CD4-positive, alpha-beta T cell treated with Interleukin-17A for 4 hours (primary cell): ENCODE measurements around the gene RPL18.
"Not testable (repeated sequence)": the region's sequence is repeated elsewhere in the genome, so short reads cannot be mapped to it uniquely, and the experiment has no call there.

Experiments
- DNase-seq: peaks from one replicate; pipeline ENCODE4 v3.0.0-alpha.2; 2020; ENCODE audit warnings: mixed read lengths

RPL18 gene

GRCh38 chr19:48577908-48578307 is 41.1 kb downstream of the RPL18 start:
- not testable (repeated sequence) for DNase-seq

- DNase-seq, result no peak
Measured at GRCh38 chr19:48575931-48576622, 42.9 kb downstream of the RPL18 start.

GRCh38 chr19:48573163-48573505 is 45.8 kb downstream of the RPL18 start:
- no peak for DNase-seq

GRCh38 chr19:48571378-48572162 is 47.4 kb downstream of the RPL18 start:
- DNase-seq, result no peak

- DNase-seq, result no peak
Measured at GRCh38 chr19:48569814-48570213, 49.2 kb downstream of the RPL18 start.

GRCh38 chr19:48568345-48568886 is 50.6 kb downstream of the RPL18 start:
- no peak for DNase-seq
